ENCODE results near the gene PICK1. TPM values are rescaled to one million over a fixed set of nuclear protein-coding genes. Genes with fewer than 3 reads are reported as not detected.
A peak's percentile ranks its signal among the peaks of the same experiment; 100 is the strongest.

The PICK1 gene
- total and polyA plus RNA-seq, 8 donors: 12.5 to 55.0 (median 23.3) TPM

GRCh38 chr22:38089474-38089851 is 32.3 kb downstream of the PICK1 start:
- Histone ChIP-seq H3K27me3 (no peaks in the 10 kb centered on the region), H3K9me3 (no peaks in the 10 kb centered on the region), H3K27ac (no peak overlapping the region), H3K4me3 (no peak overlapping the region), H3K4me1 (no peaks in the 10 kb centered on the region), H3K36me3 (no peaks in the 10 kb centered on the region)
- no peak for TF ChIP-seq CTCF (IDR thresholded peaks at IDR 0.05)
- FAIRE-seq: no peak
- ATAC-seq: peak in 1 of 4 donors; percentile 22
- intact Hi-C loops (cut with DNase I): no loop called here
- 65 to 69% methylated on average over 16 to 34 of the region's 34 CpGs for WGBS, 2 donors
- peak in 2 of 6 donors; percentile 22 to 60 for DNase-seq

- TF ChIP-seq CTCF (IDR thresholded peaks at IDR 0.05): no peak
- no peaks in the 10 kb centered on the region for H3K27me3 ChIP-seq
- no peaks in the 10 kb centered on the region for H3K36me3 ChIP-seq
- FAIRE-seq: no peak
- no peak overlapping the region for H3K4me3 ChIP-seq
- 92 to 95% methylated on average over 15 of the region's 15 CpGs for WGBS, 2 donors
- H3K27ac ChIP-seq: no peak overlapping the region
- peak in 1 of 6 donors; percentile 43 for DNase-seq
- intact Hi-C loops (cut with DNase I): no loop called here
- no peaks in the 10 kb centered on the region for H3K4me1 ChIP-seq
- H3K9me3 ChIP-seq: no peaks in the 10 kb centered on the region
- no peak for ATAC-seq
Measured at GRCh38 chr22:38097058-38097457, 39.9 kb downstream of the PICK1 start.

- TF ChIP-seq CTCF (IDR thresholded peaks at IDR 0.05): no peak
- no peaks in the 10 kb centered on the region for H3K36me3 ChIP-seq
- 69 to 79% methylated on average over 29 to 30 of the region's 32 CpGs for WGBS, 2 donors
- no peaks in the 10 kb centered on the region for H3K9me3 ChIP-seq
- intact Hi-C loops (cut with DNase I): no loop called here
- DNase-seq (peak in 1 of 6 donors; percentile 36), FAIRE-seq (no peak), ATAC-seq (peak in 1 of 4 donors; percentile 9)
- H3K4me3 ChIP-seq: no peak overlapping the region
- H3K27me3 ChIP-seq: no peaks in the 10 kb centered on the region
- H3K27ac ChIP-seq: no peak overlapping the region
- no peaks in the 10 kb centered on the region for H3K4me1 ChIP-seq
Measured at GRCh38 chr22:38097557-38098409, 40.6 kb downstream of the PICK1 start.

GRCh38 chr22:38098410-38099249 is 41.4 kb downstream of the PICK1 start:
- FAIRE-seq (no peak), ATAC-seq (peak in 3 of 4 donors; percentile 29 to 47 (median 45))

More at GRCh38 chr22:38098410-38099249, 41.4 kb downstream of the PICK1 start:
- 53 to 56% methylated on average over 9 of the region's 9 CpGs for WGBS, 2 donors
- Histone ChIP-seq H3K36me3 (no peaks in the 10 kb centered on the region), H3K9me3 (no peaks in the 10 kb centered on the region), H3K27ac (no peak overlapping the region), H3K4me1 (no peaks in the 10 kb centered on the region), H3K4me3 (no peak overlapping the region), H3K27me3 (no peaks in the 10 kb centered on the region)
- TF ChIP-seq CTCF (IDR thresholded peaks at IDR 0.05): no peak
- intact Hi-C loops (cut with DNase I): no loop called here
- peak in 1 of 6 donors; percentile 37 for DNase-seq
